ENCODE measurements around the gene RNF180. TPM values are rescaled to one million over a fixed set of nuclear protein-coding genes. Genes with fewer than 3 reads are reported as not detected.

RNF180 gene
- total RNA-seq, 1 experiment from 2014 or later, result 7.8 TPM

GRCh38 chr5:64273276-64273675 lies 107.6 kb downstream of the RNF180 start:
- in situ Hi-C loops (cut with HindIII; ENCODE audit: low pct_unique_long_range_greater_than_20kb, low sequenced_read_pairs) (no loop called here), intact Hi-C loops (cut with micrococcal nuclease; ENCODE audit: unreplicated experiment) (no loop called here)
- no peak for TF ChIP-seq POLR2AphosphoS5 (IDR thresholded peaks at IDR 0.05; ENCODE audit: low read depth, low read length)
- TF ChIP-seq SIN3A (IDR thresholded peaks at IDR 0.05; ENCODE audit: borderline replicate concordance, insufficient read depth, low read depth, low read length), result no peak
- no peak for TF ChIP-seq TCF7L2 (IDR thresholded peaks at IDR 0.05; ENCODE audit: low read depth, low read length)
- TF ChIP-seq CTCF (IDR thresholded peaks at IDR 0.05), result no peak
- no peak for TF ChIP-seq REST (IDR thresholded peaks at IDR 0.05; ENCODE audit: insufficient read depth in 1 of 2, low read depth in 2 of 2, low read length in 1 of 2)
- Histone ChIP-seq H3K4me3 (ENCODE audit: low read depth in 2 of 2, low read length in 2 of 2) (no peak overlapping the region), H3K9me3 (ENCODE audit: control insufficient read depth, insufficient read depth, low read depth, low read length) (no peaks in the 10 kb centered on the region), H3K4me1 (ENCODE audit: control insufficient read depth, insufficient read depth, low read length) (no peaks in the 10 kb centered on the region), H3K27me3 (ENCODE audit: control insufficient read depth, insufficient read depth, low read length) (no peaks in the 10 kb centered on the region), H3K36me3 (ENCODE audit: control insufficient read depth, insufficient read depth, low read length) (no peaks in the 10 kb centered on the region), H3K27ac (ENCODE audit: low read length) (no peak overlapping the region)
- ChIA-PET CTCF (no interaction called here), POLR2A (no interaction called here)
- ATAC-seq, result no peak
- no TSS peak for BruUV-seq (replicated peaks)
- no peak for DNase-seq (ENCODE audit: low read depth, low spot score)

- in situ Hi-C loops (cut with HindIII; ENCODE audit: low pct_unique_long_range_greater_than_20kb, low sequenced_read_pairs) (no loop called here), intact Hi-C loops (cut with micrococcal nuclease; ENCODE audit: unreplicated experiment) (no loop called here)
- H3K9me3 ChIP-seq (ENCODE audit: control insufficient read depth, insufficient read depth, low read depth, low read length), result no peaks in the 10 kb centered on the region
- H3K36me3 ChIP-seq (ENCODE audit: control insufficient read depth, insufficient read depth, low read length), result no peaks in the 10 kb centered on the region
- ATAC-seq (no peak), DNase-seq (ENCODE audit: low read depth, low spot score) (no peak)
- BruUV-seq (replicated peaks), result no TSS peak
- no peaks in the 10 kb centered on the region for H3K4me1 ChIP-seq (ENCODE audit: control insufficient read depth, insufficient read depth, low read length)
- ChIA-PET POLR2A (no interaction called here), CTCF (no interaction called here)
- no peak for TF ChIP-seq POLR2AphosphoS5 (IDR thresholded peaks at IDR 0.05; ENCODE audit: low read depth, low read length)
- TF ChIP-seq SIN3A (IDR thresholded peaks at IDR 0.05; ENCODE audit: borderline replicate concordance, insufficient read depth, low read depth, low read length), result no peak
- TF ChIP-seq CTCF (IDR thresholded peaks at IDR 0.05), result no peak
- no peak for TF ChIP-seq TCF7L2 (IDR thresholded peaks at IDR 0.05; ENCODE audit: low read depth, low read length)
- no peak for TF ChIP-seq REST (IDR thresholded peaks at IDR 0.05; ENCODE audit: insufficient read depth in 1 of 2, low read depth in 2 of 2, low read length in 1 of 2)
- no peak overlapping the region for H3K4me3 ChIP-seq (ENCODE audit: low read depth in 2 of 2, low read length in 2 of 2)
- H3K27me3 ChIP-seq (ENCODE audit: control insufficient read depth, insufficient read depth, low read length), result no peaks in the 10 kb centered on the region
- H3K27ac ChIP-seq (ENCODE audit: low read length), result no peak overlapping the region
Observed at GRCh38 chr5:64285188-64286130, 119.8 kb downstream of the RNF180 start.

All from Panc1 (cell line).